ENCODE results near the gene DENND1B. TPM values are rescaled to one million over a fixed set of nuclear protein-coding genes. Genes with fewer than 3 reads are reported as not detected.
"Not testable (repeated sequence)": the region's sequence is repeated elsewhere in the genome, so short reads cannot be mapped to it uniquely, and the experiment has no call there.

DENND1B gene
- total and polyA plus RNA-seq, 9 of the 15 experiments (the other 6 are each of a cell fraction or from before 2014, with no cell fraction given): 2.1 to 12.1 (median 7.5) TPM

- BruUV-seq (replicated peaks); intact Hi-C loops (cut with micrococcal nuclease); ATAC-seq: not testable (repeated sequence)
These were observed 22.6 kb downstream of the DENND1B start for GRCh38 chr1:197752652-197753164.

More at GRCh38 chr1:197752652-197753164, 22.6 kb downstream of the DENND1B start:
- H3K9me3 ChIP-seq (replicated peaks; ENCODE audit: control insufficient read depth, insufficient read depth, low read depth, low read length); H4K20me1 ChIP-seq (replicated peaks; ENCODE audit: control insufficient read depth, insufficient read depth, low read length); in situ Hi-C loops (cut with MboI); H3K4me1 ChIP-seq (replicated peaks in 1 of 2; ENCODE audit: control insufficient read depth in 2 of 2, insufficient read depth in 2 of 2, low read length in 2 of 2); H3K4me2 ChIP-seq (ENCODE audit: insufficient read depth, low read length); FAIRE-seq; POLR2A ChIA-PET; CTCF ChIA-PET (ENCODE audit: low intra/inter-chr PET ratio); H3K4me3 ChIP-seq; H3K36me3 ChIP-seq (ENCODE audit: control insufficient read depth, insufficient read depth, low read length); H3K9ac ChIP-seq (ENCODE audit: insufficient read depth in 1 of 2, low read depth in 2 of 2, low read length in 2 of 2); H3K9me1 ChIP-seq (ENCODE audit: control insufficient read depth, insufficient read depth, low read length); H3K27ac ChIP-seq (ENCODE audit: extremely low read depth, low read depth, low read length); H3K79me2 ChIP-seq (ENCODE audit: control insufficient read depth, insufficient read depth, low read length); H3K27me3 ChIP-seq (ENCODE audit: control insufficient read depth in 2 of 2, insufficient read depth in 2 of 2, low read length in 2 of 2); H2AFZ ChIP-seq (ENCODE audit: low read depth, low read length); DNase-seq (ENCODE audit: extremely low read depth in 1 of 4, low spot score in 3 of 4); TF ChIP-seq FOXM1 (CRISPR knock-in tag; IDR thresholded peaks at IDR 0.05; ENCODE audit: low read depth): not testable (repeated sequence)
- WGBS (ENCODE audit: insufficient coverage, low coverage, missing lambda C conversion rate): 91% methylated on average over 6 of the region's 6 CpGs
- peak; percentile 40; the same call in 1 of the 2 replicates for TF ChIP-seq CC2D1A (IDR thresholded peaks at IDR 0.05)
- TF ChIP-seq, protein P1, sequence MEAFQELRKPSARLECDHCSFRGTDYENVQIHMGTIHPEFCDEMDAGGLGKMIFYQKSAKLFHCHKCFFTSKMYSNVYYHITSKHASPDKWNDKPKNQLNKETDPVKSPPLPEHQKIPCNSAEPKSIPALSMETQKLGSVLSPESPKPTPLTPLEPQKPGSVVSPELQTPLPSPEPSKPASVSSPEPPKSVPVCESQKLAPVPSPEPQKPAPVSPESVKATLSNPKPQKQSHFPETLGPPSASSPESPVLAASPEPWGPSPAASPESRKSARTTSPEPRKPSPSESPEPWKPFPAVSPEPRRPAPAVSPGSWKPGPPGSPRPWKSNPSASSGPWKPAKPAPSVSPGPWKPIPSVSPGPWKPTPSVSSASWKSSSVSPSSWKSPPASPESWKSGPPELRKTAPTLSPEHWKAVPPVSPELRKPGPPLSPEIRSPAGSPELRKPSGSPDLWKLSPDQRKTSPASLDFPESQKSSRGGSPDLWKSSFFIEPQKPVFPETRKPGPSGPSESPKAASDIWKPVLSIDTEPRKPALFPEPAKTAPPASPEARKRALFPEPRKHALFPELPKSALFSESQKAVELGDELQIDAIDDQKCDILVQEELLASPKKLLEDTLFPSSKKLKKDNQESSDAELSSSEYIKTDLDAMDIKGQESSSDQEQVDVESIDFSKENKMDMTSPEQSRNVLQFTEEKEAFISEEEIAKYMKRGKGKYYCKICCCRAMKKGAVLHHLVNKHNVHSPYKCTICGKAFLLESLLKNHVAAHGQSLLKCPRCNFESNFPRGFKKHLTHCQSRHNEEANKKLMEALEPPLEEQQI (IDR thresholded peaks at IDR 0.05): peak; percentile 88
- 0 out of 2 replicates have a peak, but pooled peaks have one; percentile 33 for TF ChIP-seq SMARCA5 (IDR thresholded peaks at IDR 0.05)
- peak; percentile 47 for TF ChIP-seq RBM25 (IDR thresholded peaks at IDR 0.05; ENCODE audit: low read depth, low read length, severe bottlenecking)
- TF ChIP-seq KDM1A (IDR thresholded peaks at IDR 0.05): peak; percentile 46 to 70; a peak in 3 of 4 replicates
- TF ChIP-seq HDAC2 (IDR thresholded peaks at IDR 0.05): 0 out of 2 replicates have a peak, but pooled peaks have one; percentile 22
- TF ChIP-seq BCOR (IDR thresholded peaks at IDR 0.05): peak; percentile 84
- 0 out of 3 replicates have a peak, but pooled peaks of 1 of the 2 experiments have one; percentile 43 for TF ChIP-seq CBX3 (IDR thresholded peaks at IDR 0.05; ENCODE audit: borderline replicate concordance in 1 of 2, low read length in 2 of 2)
- peak; percentile 47; the same call in 1 of the 2 replicates for TF ChIP-seq FOXM1 (IDR thresholded peaks at IDR 0.05; ENCODE audit: low read depth)
- TF ChIP-seq ZNF146 (CRISPR knock-in tag; IDR thresholded peaks at IDR 0.05; ENCODE audit: unreplicated experiment): peak; percentile 95
